Mononuclear cell (primary cell): ENCODE data around the gene CSAD. TPM values are rescaled to one million over a fixed set of nuclear protein-coding genes. Genes with fewer than 3 reads are reported as not detected.
"Not testable (repeated sequence)": the region's sequence is repeated elsewhere in the genome, so short reads cannot be mapped to it uniquely, and the experiment has no call there.

Source experiments
- H3K27me3 ChIP-seq: 2 replicates; pipeline ENCODE4 v1.6.0; 2011; ENCODE audit warnings: low read length, control low read depth; ENCODE audit not compliant: insufficient read depth
- H3K4me1 ChIP-seq: 2 replicates; pipeline ENCODE4 v1.5.1; 2011; ENCODE audit warnings: mild to moderate bottlenecking, low read length, control low read depth; ENCODE audit not compliant: insufficient read depth
- H3K4me3 ChIP-seq: 2 replicates; pipeline ENCODE4 v1.5.1; 2011; ENCODE audit warnings: mild to moderate bottlenecking, low read length, moderate library complexity
- H3K9me3 ChIP-seq: 2 replicates; pipeline ENCODE4 v1.5.1; 2011; ENCODE audit warnings: low read depth, mild to moderate bottlenecking, control low read depth, low read length
- total RNA-seq: library from RNA; depleted of rRNA; stranded (reverse); fragments of >200 nt; gene quantifications from one replicate; pipeline ENCODE4 v1.2.3, GENCODE V29; 2012

Gene CSAD
- total RNA-seq, 1 donor, result 11.3 TPM

DNA sequence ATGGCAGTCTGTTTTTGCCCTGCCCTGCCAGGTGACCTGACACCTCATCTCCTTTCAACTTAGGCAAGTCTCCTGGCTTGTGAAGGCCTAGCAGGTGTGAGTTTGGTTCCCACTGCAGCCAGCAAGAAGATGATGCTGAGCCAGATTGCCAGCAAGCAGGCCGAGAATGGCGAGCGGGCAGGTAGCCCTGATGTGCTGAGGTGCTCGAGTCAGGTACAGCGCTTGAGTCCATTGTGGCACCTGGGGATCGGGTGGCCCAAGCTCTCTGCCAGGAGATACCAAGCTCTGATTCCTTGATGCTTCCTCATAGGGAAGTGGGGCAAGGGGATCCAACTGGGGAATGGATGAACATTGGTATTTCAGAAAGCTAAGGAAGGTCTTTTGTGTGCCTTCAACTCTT is 4.1 kb upstream of the CSAD start:
- no peaks in the 10 kb centered on the region for H3K9me3 ChIP-seq

DNA sequence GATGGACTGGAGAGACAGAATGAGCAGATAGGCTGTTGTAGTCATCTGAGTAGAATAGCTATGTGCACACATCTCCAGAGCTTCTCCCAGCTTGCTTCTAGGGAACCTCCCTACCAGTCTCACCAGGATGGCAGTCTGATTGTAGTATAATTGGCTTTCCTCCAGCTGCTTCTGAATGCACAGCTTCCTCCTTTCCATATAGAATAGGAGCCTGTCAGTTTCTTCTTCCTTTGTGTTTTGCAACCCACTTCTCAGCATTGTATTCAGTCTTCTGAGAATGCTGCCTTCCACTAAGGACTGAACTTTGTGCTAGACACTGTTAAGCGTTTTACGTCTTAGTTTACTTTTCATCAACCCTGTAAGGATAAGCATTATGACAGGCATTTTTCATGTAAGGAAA is 2.2 kb upstream of the CSAD start:
- Histone ChIP-seq H3K4me1 (peaks cover 44% of the 10 kb centered on the region), H3K4me3 (no peak overlapping the region), H3K9me3 (no peaks in the 10 kb centered on the region), H3K27me3 (no peaks in the 10 kb centered on the region)

More for the DNA sequence above, 4.1 kb upstream of the CSAD start:
- no peak overlapping the region for H3K4me3 ChIP-seq
- H3K4me1 ChIP-seq, result peaks cover 37% of the 10 kb centered on the region
- no peaks in the 10 kb centered on the region for H3K27me3 ChIP-seq

DNA sequence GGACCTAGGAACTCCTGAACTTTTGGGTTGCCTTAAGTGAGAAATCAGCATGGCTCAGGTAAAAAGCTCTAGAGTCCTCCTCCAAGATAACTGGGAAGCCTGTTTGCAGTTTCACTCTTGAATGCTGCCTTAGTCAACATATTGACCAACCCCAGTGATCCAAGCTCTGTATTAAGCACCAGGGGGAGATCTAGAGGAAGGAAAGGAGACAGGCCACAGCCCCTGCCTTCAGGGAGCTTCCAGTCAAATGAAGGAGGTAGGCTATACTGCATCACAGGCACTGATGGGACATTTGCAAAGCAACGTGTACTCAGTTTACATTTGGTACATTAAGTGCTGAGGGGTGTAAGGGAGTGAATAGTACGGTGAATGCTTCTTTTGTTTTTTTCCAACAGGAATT is 1.2 kb upstream of the CSAD start:
- peaks cover 44% of the 10 kb centered on the region for H3K4me1 ChIP-seq
- no peaks in the 10 kb centered on the region for H3K9me3 ChIP-seq
- H3K27me3 ChIP-seq, result no peaks in the 10 kb centered on the region
- no peak overlapping the region for H3K4me3 ChIP-seq

DNA sequence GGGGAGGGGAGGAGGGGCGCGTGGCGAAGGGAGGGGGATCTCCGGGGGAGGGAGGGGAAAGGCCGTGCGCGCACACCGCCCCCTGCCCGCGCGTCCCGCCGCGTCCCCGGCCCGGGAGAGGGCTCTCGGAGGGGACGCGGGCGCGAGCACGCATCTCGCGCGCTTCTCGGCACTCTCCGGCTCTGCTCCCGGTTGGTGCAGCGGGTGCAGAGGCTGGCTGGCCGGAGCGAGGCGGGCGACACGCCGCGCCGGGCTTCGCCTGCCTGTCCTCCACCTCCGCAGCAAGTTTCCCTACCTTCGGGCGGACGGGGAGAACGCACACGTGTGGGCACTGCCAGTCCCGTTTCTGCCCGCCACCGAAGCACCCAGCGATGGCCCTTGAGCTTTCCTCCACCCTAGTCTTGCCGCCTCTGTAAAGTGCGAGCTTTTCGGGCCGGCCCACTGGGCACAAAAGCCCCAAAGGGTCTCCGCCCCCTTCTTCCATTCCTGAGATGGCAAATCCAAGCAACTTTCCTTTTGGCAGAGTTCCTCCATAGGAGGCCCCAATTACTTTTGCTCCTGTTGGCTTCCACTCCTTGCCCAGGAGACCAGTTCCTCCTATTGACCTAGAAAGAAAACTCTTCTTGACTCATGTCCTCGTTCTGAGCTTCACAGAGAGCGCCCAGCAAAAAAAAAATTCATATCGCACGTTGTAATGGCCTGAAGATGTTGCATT is 363 bp upstream of the CSAD start:
- Histone ChIP-seq H3K4me1 (peaks cover 44% of the 10 kb centered on the region), H3K9me3 (no peaks in the 10 kb centered on the region), H3K27me3 (no peaks in the 10 kb centered on the region), H3K4me3 (peak overlapping the region; percentile 72)

DNA sequence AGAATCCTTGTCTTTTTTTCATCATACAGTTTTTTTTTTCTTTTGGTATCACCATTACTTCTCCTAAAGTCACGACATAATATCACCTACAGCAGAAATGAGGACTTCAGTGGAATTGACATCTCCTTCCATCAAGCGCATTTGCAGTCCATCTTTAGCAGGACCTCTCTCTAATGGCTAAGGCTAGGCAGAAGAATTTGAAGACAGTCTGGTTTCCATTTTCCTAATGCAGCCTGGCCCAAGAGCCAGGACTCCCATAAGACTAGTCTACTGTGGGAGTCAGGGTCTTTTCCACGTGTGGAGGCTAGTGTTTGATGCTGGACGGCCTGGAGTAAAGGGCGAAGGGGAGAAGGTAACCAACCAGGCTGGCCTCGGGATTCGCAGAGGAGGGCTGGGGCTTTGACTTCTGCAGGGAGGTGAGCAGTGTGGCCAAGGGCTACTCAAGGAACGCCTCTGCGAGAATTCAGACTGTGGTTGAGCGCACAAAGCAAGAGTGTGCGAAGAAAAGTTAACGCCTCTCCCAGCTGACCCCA is 972 bp downstream of the CSAD start:
- peak overlapping the region; percentile 72 for H3K4me3 ChIP-seq
- H3K4me1 ChIP-seq, result peaks cover 44% of the 10 kb centered on the region
- no peaks in the 10 kb centered on the region for H3K9me3 ChIP-seq
- no peaks in the 10 kb centered on the region for H3K27me3 ChIP-seq

DNA sequence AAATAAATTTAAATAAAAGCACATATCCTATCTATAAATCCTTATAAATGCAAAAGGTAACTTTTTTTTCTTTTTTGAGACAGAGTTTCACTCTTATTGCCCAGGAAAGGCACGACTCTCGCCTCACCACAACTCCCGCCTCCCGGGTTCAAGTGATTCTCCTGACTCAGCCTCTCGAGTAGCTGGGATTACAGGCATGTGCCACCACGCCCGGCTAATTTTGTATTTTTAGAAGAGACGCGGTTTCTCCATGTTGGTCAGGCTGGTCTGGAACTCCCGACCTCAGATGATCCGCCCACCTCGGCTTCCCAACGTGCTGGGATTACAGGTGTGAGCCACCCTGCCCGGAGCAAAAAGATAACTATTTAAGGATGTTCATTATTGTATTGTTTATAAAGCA is 1.9 kb downstream of the CSAD start:
- H3K4me1 ChIP-seq, result peaks cover 38% of the 10 kb centered on the region
- not testable (repeated sequence) for H3K27me3 ChIP-seq, H3K4me3 ChIP-seq, H3K9me3 ChIP-seq

DNA sequence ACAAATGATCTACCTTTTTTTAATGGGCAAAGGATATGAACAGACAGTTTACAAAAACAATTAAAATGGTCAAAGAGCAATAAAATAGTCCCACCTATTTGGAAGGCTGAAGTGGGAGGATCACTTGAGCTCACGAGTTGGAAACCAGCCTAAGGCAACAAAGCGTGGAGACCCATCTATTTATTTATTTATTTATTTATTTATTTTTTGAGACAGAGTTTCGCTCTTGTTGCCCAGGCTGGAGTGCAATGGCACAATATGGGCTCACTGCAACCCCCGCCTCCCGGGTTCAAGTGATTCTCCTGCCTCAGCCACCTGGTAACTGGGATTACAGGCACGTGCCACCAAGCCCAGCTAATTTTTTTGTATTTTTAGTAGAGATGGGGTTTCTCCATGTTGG is 3.3 kb downstream of the CSAD start:
- H3K4me3 ChIP-seq, H3K27me3 ChIP-seq, H3K9me3 ChIP-seq: not testable (repeated sequence)
- H3K4me1 ChIP-seq, result peaks cover 24% of the 10 kb centered on the region

DNA sequence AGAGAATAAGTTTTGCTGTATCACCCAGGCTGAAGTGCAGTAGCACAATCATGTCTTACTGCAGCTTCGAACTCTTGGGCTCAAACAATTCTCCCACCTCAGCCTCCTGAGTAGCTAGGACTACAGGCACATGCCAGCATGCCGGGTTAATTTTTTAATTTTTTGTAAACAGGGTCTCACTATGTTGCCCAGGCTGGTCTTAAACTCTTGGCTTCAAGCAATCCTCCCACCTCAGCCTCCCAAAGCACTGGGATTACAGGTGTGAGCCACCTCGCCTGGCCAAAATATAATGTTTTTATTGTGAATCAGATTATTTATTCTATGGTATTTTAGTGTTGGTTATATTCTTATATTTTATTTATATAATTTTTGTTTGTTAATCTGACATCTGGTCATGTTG is 4.0 kb downstream of the CSAD start:
- Histone ChIP-seq H3K9me3 (no peaks in the 10 kb centered on the region), H3K4me3 (no peak overlapping the region), H3K27me3 (no peaks in the 10 kb centered on the region), H3K4me1 (peaks cover 17% of the 10 kb centered on the region)

DNA sequence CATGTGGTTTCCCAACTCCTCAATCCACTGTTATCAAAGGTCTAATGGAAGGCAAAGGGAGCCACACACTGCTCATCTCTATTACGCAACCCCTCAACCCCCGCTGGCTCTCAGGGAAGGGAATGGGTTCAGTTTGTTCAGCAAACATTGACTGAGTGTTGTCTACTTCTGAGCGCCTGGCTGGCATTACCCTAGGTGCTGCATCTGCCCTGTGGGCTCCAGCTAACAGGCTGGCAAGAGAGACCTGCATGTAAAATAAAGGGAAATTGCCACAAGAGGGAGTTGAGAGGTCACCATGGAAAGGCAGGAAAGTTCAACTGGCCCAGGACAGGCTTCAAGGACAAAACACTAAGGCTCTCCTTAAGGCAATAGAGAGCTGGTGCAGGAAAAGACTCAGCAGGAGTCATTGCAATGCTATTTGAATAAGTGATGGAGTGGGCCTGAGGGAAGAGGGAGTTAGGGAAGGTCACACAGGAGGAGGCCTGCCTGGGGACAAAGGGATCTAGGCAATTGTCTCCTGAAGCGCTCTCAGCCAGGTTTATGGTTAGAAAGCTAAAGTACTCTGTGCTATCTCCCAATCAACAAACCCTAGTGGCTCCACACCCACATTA is 5.7 kb downstream of the CSAD start:
- H3K4me1 ChIP-seq, result peaks cover 8% of the 10 kb centered on the region
- H3K9me3 ChIP-seq, result no peaks in the 10 kb centered on the region
- H3K4me3 ChIP-seq, result no peak overlapping the region
- H3K27me3 ChIP-seq, result no peaks in the 10 kb centered on the region

DNA sequence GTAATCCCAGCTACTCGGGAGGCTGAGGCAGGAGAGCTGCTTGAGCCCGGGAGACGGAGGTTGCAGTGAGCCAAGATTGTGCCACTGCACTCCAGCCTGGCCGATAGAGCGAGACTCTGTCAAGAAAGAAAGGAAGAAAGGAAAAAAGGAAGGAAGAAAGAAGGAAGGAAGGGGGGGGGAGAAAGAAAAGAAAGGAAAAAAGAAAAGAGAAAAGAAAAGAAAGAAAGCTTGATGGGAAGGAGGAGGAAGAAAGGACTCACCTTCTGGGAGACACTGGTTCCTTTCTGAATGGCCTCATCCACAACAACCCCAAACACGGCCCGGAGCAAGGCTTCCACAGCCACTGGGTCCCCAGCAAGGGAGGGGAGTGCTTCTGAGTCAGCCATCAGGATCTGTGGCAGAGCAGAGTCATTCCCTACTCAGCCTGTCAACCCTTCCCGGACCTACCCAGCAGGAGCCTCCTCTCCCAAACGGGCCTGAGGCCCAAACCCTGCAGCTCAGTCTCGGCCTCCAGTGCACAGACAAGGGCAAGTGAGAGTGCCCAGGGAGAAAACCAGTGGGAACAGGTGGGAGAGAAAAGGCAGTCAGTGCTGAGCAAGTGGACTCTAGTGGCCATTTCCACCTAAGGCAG is 7.5 kb downstream of the CSAD start:
- Histone ChIP-seq H3K4me1 (no peaks in the 10 kb centered on the region), H3K9me3 (no peaks in the 10 kb centered on the region), H3K27me3 (no peaks in the 10 kb centered on the region), H3K4me3 (no peak overlapping the region)

DNA sequence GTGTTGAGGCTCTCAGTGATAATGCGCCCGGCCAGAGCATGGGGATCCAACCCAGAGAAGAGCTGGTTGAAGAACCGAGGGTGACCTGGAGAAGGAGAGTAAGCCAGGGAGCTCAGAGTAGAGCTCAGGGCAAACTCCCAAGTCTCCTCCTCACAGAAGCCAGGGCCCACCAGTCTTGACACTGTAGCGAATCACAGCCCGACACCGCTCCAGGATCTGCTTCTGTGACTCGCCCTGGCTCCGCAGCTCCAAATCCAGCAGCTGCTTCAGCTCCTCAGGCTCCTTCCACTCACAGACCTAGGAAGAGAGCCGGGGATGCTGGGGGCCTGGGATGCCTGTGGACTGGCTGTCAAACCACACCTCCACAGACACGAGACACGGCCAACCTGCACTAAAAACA is 8.4 kb downstream of the CSAD start:
- Histone ChIP-seq H3K27me3 (no peaks in the 10 kb centered on the region), H3K9me3 (no peaks in the 10 kb centered on the region), H3K4me1 (no peaks in the 10 kb centered on the region), H3K4me3 (no peak overlapping the region)

DNA sequence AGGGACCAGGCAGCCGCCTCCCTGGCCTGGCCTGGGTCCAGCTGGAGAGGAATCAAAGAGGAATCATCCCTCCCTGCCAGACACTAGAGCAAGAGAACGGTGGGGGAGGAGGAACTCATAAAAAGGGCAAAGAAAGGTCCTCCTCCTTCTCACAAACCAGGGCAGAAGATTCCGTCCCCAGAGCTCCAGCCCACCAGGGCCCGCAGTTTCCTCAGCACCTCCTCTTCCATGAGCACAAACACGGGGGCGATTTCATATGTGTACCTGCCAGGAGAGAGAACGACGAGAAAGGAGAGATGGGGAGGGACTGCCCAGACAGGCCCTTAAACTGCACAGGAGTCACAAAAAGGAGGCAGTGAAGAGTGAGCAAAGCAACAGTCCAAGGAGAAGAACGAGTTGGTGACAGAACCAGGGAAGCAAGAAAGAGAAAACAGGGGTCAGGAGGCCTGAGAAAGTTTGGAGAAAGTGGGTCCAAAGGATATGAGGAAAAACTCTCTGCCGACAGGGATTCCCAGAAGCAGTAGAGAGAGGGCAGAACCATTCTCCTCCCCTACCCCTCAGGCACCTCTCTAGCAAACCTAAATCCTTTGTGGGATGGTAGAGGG is 8.9 kb downstream of the CSAD start:
- H3K27me3 ChIP-seq, result no peaks in the 10 kb centered on the region
- no peak overlapping the region for H3K4me3 ChIP-seq

DNA sequence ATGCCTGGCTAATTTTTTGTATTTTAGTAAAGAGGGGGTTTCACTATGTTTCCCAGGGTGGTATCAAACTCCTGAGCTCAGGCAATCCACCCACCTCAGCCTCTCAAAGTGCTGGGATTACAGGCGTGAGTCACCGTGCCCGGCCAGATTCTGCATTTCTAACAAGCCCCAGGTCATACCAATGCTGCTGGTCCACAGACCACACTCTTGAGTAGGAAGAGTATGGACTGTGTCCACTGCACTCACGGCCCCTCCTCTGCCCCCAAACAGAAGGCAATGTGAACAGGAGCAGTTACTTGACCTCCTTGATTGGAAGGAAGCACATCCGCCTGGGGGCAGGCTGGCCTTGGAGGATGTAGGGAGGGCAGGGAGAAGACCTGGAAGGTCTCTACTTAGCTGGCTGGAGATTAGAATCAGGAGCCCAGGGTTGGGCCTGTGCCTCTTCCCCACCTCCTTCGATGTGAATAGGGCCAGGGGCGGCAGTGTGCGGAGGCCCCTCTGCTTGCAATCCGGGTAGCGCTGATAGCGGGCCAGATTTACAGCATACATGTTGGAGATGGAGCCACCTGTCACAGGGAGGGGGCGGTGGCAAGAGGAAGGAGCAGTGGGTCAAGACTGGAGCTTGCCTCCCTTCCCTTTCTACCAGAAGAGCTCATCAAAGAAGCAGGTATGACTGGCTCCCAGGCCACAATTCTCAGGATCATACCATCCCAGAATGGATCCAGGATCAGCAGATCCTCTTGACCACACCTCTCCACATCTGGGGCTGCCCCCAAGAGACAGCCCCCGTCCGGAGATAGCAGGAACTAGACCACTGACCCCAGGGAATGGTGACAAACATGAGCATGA is 9.6 kb downstream of the CSAD start:
- Histone ChIP-seq H3K4me3 (no peak overlapping the region), H3K27me3 (no peaks in the 10 kb centered on the region)

More for the DNA sequence above, 8.9 kb downstream of the CSAD start:
- H3K4me1 ChIP-seq, result no peaks in the 10 kb centered on the region
- H3K9me3 ChIP-seq, result no peaks in the 10 kb centered on the region

DNA sequence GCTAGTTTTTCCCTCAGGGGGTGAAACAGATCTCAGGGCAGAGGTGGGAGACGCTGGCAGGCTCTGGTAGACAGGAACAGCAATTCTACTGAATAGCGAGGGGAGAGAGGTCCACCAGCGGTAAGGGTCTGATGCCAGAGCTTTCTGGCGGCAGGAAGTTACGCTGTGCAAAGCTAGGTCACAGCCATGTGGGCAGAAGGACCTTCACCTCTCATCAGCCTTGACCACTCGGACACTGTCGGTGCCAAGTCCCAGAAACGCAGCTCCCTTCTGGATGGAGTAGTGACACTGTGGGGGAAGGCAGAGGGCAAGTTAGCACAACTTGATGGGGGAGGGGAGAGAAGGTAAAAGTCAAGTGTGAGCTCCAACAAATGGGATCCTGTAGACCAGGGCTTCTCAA is 10.5 kb downstream of the CSAD start:
- Histone ChIP-seq H3K9me3 (no peaks in the 10 kb centered on the region), H3K27me3 (no peaks in the 10 kb centered on the region), H3K4me1 (no peaks in the 10 kb centered on the region), H3K4me3 (no peak overlapping the region)

More for the DNA sequence above, 9.6 kb downstream of the CSAD start:
- no peaks in the 10 kb centered on the region for H3K4me1 ChIP-seq
- no peaks in the 10 kb centered on the region for H3K9me3 ChIP-seq
